HCT116 (cell line): Measurements from ENCODE around the gene RNU6-7. TPM values are rescaled to one million over a fixed set of nuclear protein-coding genes. Genes with fewer than 3 reads are reported as not detected.
A peak's percentile ranks its signal among the peaks of the same experiment; 100 is the strongest.

Experiments used
- ATAC-seq: fragments of 200-7000 bp; cut with Tn5 transposase; 2 replicates; pipeline ENCODE4 v1.9.1; 2020; ENCODE audit warnings: mild to moderate bottlenecking, moderate library complexity
- BruUV-seq: library from RNA; stranded (reverse); fragments of 400-500 nt; replicated peaks from 2 replicates; lab custom pipeline; 2021; lab: Mats Ljungman, UMichigan
- CTCF ChIA-PET: fragments of 300-600 bp; sonication (Branson Sonifier 250); formaldehyde crosslinking; loops from one replicate; lab custom pipeline; 2021; ENCODE audit warnings: antibody characterized with exemption; lab: Charles Lee
- POLR2A ChIA-PET: fragments of 300-600, 350-600 bp; sonication (Branson Sonifier 250); formaldehyde crosslinking; loops from one replicate; lab custom pipeline; 2021; ENCODE audit warnings: antibody characterized with exemption; lab: Charles Lee
- RAD21 ChIA-PET, 2 experiments: fragments of 300-600 bp; sonication (Branson Sonifier 250); formaldehyde crosslinking; loops; one replicate each; lab custom pipeline; 2023; ENCODE audit warnings: low total read pairs in 2 of 2; ENCODE audit not compliant: uncharacterized antibody in 2 of 2, unreplicated experiment in 2 of 2, low non-redundant PET in 1 of 2; lab: Charles Lee
- DNase-seq: peaks from one replicate; pipeline ENCODE4 v3.0.0-alpha.2; 2010; ENCODE audit warnings: low read depth, low spot score
- H2AFZ ChIP-seq: fragments of 200-600 bp; shearing (Covaris generic), sonication (generic); 2 replicates; pipeline ENCODE4 v1.6.1; 2017; ENCODE audit warnings: low read depth, mixed run types, mixed read lengths, antibody characterized with exemption, low read length; ENCODE audit not compliant: poor library complexity, severe bottlenecking
- H3K27ac ChIP-seq: 2 replicates; pipeline ENCODE4 v1.5.1; 2012; ENCODE audit warnings: low read depth, low read length
- H3K27me3 ChIP-seq: fragments of 200-600 bp; sonication (generic); 2 replicates; pipeline ENCODE4 v1.6.1; 2016; ENCODE audit warnings: mixed run types, low read length, mixed read lengths; ENCODE audit not compliant: insufficient read depth
- H3K36me3 ChIP-seq, 2 experiments: fragments of 200-500 bp in 1 of 2; fragments of 200-600 bp in 1 of 2; sonication (Bioruptor generic) in 1 of 2; sonication (generic) in 1 of 2; 2 replicates each; pipeline versions ENCODE4 v1.5.1 to v1.6.1; 2014 to 2016; ENCODE audit warnings: low read length in 2 of 2, inconsistent platforms in 1 of 2, mixed read lengths in 1 of 2, mixed run types in 1 of 2; ENCODE audit not compliant: insufficient read depth in 2 of 2, control insufficient read depth in 1 of 2
- H3K4me1 ChIP-seq, 2 experiments: fragments of 200-600 bp in 1 of 2; sonication (generic) in 1 of 2; 2 replicates each; pipeline versions ENCODE4 v1.5.1 to v1.6.1; 2012 to 2017; ENCODE audit warnings: low read length in 2 of 2, inconsistent platforms in 1 of 2, mild to moderate bottlenecking in 1 of 2, mixed read lengths in 1 of 2, mixed run types in 1 of 2, moderate library complexity in 1 of 2; ENCODE audit not compliant: insufficient read depth in 2 of 2, control insufficient read depth in 1 of 2
- H3K4me2 ChIP-seq: fragments of 200-600 bp; sonication (generic); 2 replicates; pipeline ENCODE4 v1.6.1; 2017; ENCODE audit warnings: mixed run types, low read length, mixed read lengths
- H3K4me3 ChIP-seq, 2 experiments: fragments of 200-600 bp in 1 of 2; sonication (generic) in 1 of 2; replicated peaks in 1 of 2; 2 replicates each; pipeline ENCODE4 v1.5.1; 2011 to 2016; ENCODE audit warnings: low read length in 2 of 2, control low read depth in 1 of 2, low read depth in 1 of 2, mild to moderate bottlenecking in 1 of 2, mixed read lengths in 1 of 2, mixed run types in 1 of 2
- H3K79me2 ChIP-seq: fragments of 200-600 bp; sonication (generic); 2 replicates; pipeline ENCODE4 v1.6.1; 2017; ENCODE audit warnings: mild to moderate bottlenecking, mixed run types, low read length, moderate library complexity, mixed read lengths; ENCODE audit not compliant: insufficient read depth
- H3K9ac ChIP-seq: fragments of 200-600 bp; sonication (generic); 2 replicates; pipeline ENCODE4 v1.6.1; 2016; ENCODE audit warnings: low read length, mixed read lengths
- H3K9me2 ChIP-seq: fragments of 200-600 bp; sonication (generic), shearing (Covaris generic); 2 replicates; pipeline ENCODE4 v1.6.1; 2017; ENCODE audit warnings: mixed run types, mild to moderate bottlenecking, moderate library complexity; ENCODE audit not compliant: insufficient read depth
- H3K9me3 ChIP-seq, 2 experiments: fragments of 200-500 bp in 1 of 2; fragments of 200-600 bp in 1 of 2; sonication (Bioruptor generic) in 1 of 2; sonication (generic) in 1 of 2; 2 replicates each; pipeline ENCODE4 v1.6.1; 2014 to 2017; ENCODE audit warnings: low read length in 2 of 2, mixed read lengths in 2 of 2, inconsistent platforms in 1 of 2, low read depth in 1 of 2, mild to moderate bottlenecking in 1 of 2, mixed run types in 1 of 2, moderate library complexity in 1 of 2; ENCODE audit not compliant: control insufficient read depth in 1 of 2, insufficient read depth in 1 of 2
- H4K20me1 ChIP-seq: fragments of 200-600 bp; sonication (generic), shearing (Covaris generic); 2 replicates; pipeline ENCODE4 v1.6.1; 2017; ENCODE audit warnings: mixed run types, mild to moderate bottlenecking, moderate library complexity; ENCODE audit not compliant: insufficient read depth
- TCF7L2 ChIP-seq: IDR thresholded peaks from 2 replicates; pipeline ENCODE4 v1.7.0; 2011; ENCODE audit warnings: borderline replicate concordance, inconsistent platforms; ENCODE audit not compliant: insufficient read depth, insufficient read length; ENCODE audit errors: extremely low read depth
- intact Hi-C: fragments of 100-400 bp; cut with micrococcal nuclease; formaldehyde crosslinking; loops from 2 replicates; pipeline ENCODE4 v1.10.0; 2022
- total RNA-seq: library from RNA; stranded (reverse); gene quantifications from one replicate; pipeline ENCODE4 v1.2.1, GENCODE V29; 2021; ENCODE audit not compliant: unreplicated experiment
- TF ChIP-seq, protein P1 (sequence below): IDR thresholded peaks from 2 replicates; pipeline ENCODE4 v1.6.1; 2012; ENCODE audit warnings: low read depth

The RNU6-7 gene
- total RNA-seq, 1 experiment from 2014 or later, result not detected

DNA sequence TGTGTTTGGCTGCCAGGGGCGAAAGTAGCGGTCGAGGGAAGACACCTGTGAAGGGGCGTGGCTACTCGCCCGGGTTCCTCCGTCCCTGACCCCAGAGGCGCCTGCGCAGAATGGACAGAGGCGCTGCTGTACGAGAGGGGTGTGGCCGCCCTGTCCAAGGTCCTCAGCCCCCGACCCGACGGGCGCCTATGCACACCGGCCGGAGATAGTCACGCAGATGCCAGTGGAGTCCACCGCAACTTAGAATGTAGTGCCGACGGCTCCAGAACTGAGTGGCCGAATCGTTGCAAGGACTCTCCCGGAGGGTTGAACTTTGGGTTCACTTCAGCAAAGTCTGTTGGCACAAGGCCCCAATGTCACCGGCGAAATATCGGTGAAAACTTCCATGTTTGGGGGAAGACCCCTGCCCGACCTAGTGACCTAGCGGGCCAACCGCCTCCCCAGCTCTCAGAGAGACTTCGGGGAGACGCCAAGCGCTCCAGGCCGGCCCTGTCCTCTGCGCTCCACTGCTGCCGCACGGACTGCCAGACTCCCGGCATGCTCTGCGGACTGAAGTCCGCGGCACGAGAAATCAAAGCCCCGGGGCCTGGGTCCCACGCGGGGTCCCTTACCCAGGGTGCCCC is 541 bp upstream of the RNU6-7 start:
- POLR2A ChIA-PET, result no interaction called here

More for the DNA sequence above, 541 bp upstream of the RNU6-7 start:
- no TSS peak for BruUV-seq
- ATAC-seq (peak; percentile 56), DNase-seq (no peak)
- Histone ChIP-seq H4K20me1 (no peaks in the 10 kb centered on the region), H3K9ac (no peak overlapping the region), H3K9me3 (no peaks in the 10 kb centered on the region), H3K79me2 (no peaks in the 10 kb centered on the region), H3K36me3 (no peaks in the 10 kb centered on the region), H3K27ac (no peak overlapping the region; the same call in 1 of the 2 replicates), H3K4me2 (peak overlapping the region; percentile 70), H3K4me1 (peaks cover 19 to 39% of the 10 kb centered on the region in 2 experiments), H3K27me3 (no peaks in the 10 kb centered on the region), H3K4me3 (peak overlapping the region; percentile 36 to 53), H2AFZ (peak overlapping the region; percentile 69), H3K9me2 (no peaks in the 10 kb centered on the region)
- TF ChIP-seq, protein P1, sequence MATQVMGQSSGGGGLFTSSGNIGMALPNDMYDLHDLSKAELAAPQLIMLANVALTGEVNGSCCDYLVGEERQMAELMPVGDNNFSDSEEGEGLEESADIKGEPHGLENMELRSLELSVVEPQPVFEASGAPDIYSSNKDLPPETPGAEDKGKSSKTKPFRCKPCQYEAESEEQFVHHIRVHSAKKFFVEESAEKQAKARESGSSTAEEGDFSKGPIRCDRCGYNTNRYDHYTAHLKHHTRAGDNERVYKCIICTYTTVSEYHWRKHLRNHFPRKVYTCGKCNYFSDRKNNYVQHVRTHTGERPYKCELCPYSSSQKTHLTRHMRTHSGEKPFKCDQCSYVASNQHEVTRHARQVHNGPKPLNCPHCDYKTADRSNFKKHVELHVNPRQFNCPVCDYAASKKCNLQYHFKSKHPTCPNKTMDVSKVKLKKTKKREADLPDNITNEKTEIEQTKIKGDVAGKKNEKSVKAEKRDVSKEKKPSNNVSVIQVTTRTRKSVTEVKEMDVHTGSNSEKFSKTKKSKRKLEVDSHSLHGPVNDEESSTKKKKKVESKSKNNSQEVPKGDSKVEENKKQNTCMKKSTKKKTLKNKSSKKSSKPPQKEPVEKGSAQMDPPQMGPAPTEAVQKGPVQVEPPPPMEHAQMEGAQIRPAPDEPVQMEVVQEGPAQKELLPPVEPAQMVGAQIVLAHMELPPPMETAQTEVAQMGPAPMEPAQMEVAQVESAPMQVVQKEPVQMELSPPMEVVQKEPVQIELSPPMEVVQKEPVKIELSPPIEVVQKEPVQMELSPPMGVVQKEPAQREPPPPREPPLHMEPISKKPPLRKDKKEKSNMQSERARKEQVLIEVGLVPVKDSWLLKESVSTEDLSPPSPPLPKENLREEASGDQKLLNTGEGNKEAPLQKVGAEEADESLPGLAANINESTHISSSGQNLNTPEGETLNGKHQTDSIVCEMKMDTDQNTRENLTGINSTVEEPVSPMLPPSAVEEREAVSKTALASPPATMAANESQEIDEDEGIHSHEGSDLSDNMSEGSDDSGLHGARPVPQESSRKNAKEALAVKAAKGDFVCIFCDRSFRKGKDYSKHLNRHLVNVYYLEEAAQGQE, result peak; percentile 33; the same call in 1 of the 2 replicates
- no peak for TF ChIP-seq TCF7L2
- intact Hi-C loops, result no loop called here
- CTCF ChIA-PET, result no interaction called here
- RAD21 ChIA-PET, result no interaction called here
